HG03064 (cell line): ENCODE results near the gene EML1.

ENCODE experiments used
- ATAC-seq: cut with Tn5 transposase; IDR thresholded peaks from one replicate; pipeline ENCODE4 v1.9.1; 2021; ENCODE audit warnings: low read depth; ENCODE audit not compliant: unreplicated experiment

EML1 gene

GRCh38 chr14:99820702-99821331 is 27.6 kb downstream of the EML1 start:
- no peak for ATAC-seq

- ATAC-seq, result no peak
Measured at GRCh38 chr14:99821519-99822508, 28.6 kb downstream of the EML1 start.

- no peak for ATAC-seq
Measured at GRCh38 chr14:99822800-99823455, 29.7 kb downstream of the EML1 start.

- ATAC-seq, result no peak
Measured at GRCh38 chr14:99824776-99825175, 31.6 kb downstream of the EML1 start.

GRCh38 chr14:99829450-99829849 is 36.2 kb downstream of the EML1 start:
- ATAC-seq, result no peak

GRCh38 chr14:99831303-99831702 is 38.1 kb downstream of the EML1 start:
- no peak for ATAC-seq

- ATAC-seq, result no peak
Measured at GRCh38 chr14:99831903-99832685, 38.9 kb downstream of the EML1 start.

- ATAC-seq, result no peak
Measured at GRCh38 chr14:99837822-99838221, 44.6 kb downstream of the EML1 start.

GRCh38 chr14:99838639-99839134 is 45.5 kb downstream of the EML1 start:
- ATAC-seq, result no peak

GRCh38 chr14:99839696-99840095 is 46.5 kb downstream of the EML1 start:
- ATAC-seq, result no peak

GRCh38 chr14:99840265-99840664 is 47.1 kb downstream of the EML1 start:
- no peak for ATAC-seq

GRCh38 chr14:99840774-99841305 is 47.6 kb downstream of the EML1 start:
- ATAC-seq, result no peak

GRCh38 chr14:99841436-99842071 is 48.3 kb downstream of the EML1 start:
- no peak for ATAC-seq

GRCh38 chr14:99842141-99842540 is 48.9 kb downstream of the EML1 start:
- no peak for ATAC-seq

- ATAC-seq, result no peak
Measured at GRCh38 chr14:99846808-99847207, 53.6 kb downstream of the EML1 start.

GRCh38 chr14:99850709-99851108 is 57.5 kb downstream of the EML1 start:
- no peak for ATAC-seq

- ATAC-seq, result no peak
Measured at GRCh38 chr14:99852578-99852977, 59.4 kb downstream of the EML1 start.

- ATAC-seq, result no peak
Measured at GRCh38 chr14:99853206-99853605, 60.0 kb downstream of the EML1 start.

GRCh38 chr14:99854831-99855230 is 61.6 kb downstream of the EML1 start:
- ATAC-seq, result no peak

GRCh38 chr14:99855271-99855670 is 62.1 kb downstream of the EML1 start:
- ATAC-seq, result no peak
